Chondrocyte (in vitro differentiated cells): ENCODE data around the gene FBXO42. TPM values are rescaled to one million over a fixed set of nuclear protein-coding genes. Genes with fewer than 3 reads are reported as not detected.
"Not testable (repeated sequence)": the region's sequence is repeated elsewhere in the genome, so short reads cannot be mapped to it uniquely, and the experiment has no call there.

ENCODE experiments used
- DNase-seq: peaks from one replicate; pipeline ENCODE4 v3.0.0; 2021; ENCODE audit warnings: mixed read lengths, low spot score
- H3K27ac Mint-ChIP-seq: one replicate; pipeline ENCODE4 v1.8.0; 2021; ENCODE audit warnings: mild to moderate bottlenecking, moderate library complexity, mixed read lengths; ENCODE audit not compliant: unreplicated experiment
- H3K27me3 Mint-ChIP-seq: 2 replicates; pipeline ENCODE4 v1.8.0; 2021; ENCODE audit warnings: low read depth, mixed read lengths
- H3K36me3 Mint-ChIP-seq: 2 replicates; pipeline ENCODE4 v1.8.0; 2021; ENCODE audit warnings: low read depth, mixed read lengths
- H3K4me1 Mint-ChIP-seq: 2 replicates; pipeline ENCODE4 v1.8.0; 2021; ENCODE audit warnings: low read depth, mild to moderate bottlenecking, mixed read lengths
- H3K4me3 Mint-ChIP-seq: one replicate; pipeline ENCODE4 v1.8.0; 2021; ENCODE audit warnings: mild to moderate bottlenecking, moderate library complexity, mixed read lengths; ENCODE audit not compliant: unreplicated experiment
- H3K9me3 Mint-ChIP-seq: 2 replicates; pipeline ENCODE4 v1.8.0; 2021; ENCODE audit warnings: low read depth, mixed read lengths
- CTCF ChIP-seq: fragments of 200-600 bp; sonication (generic); IDR thresholded peaks from 2 replicates; pipeline ENCODE4 v1.5.0; 2021; ENCODE audit warnings: antibody characterized with exemption, mild to moderate bottlenecking, moderate library complexity
- total RNA-seq: library from RNA; stranded (reverse); gene quantifications from 3 replicates; pipeline ENCODE4 v1.2.1, GENCODE V29; 2021

Gene FBXO42
- total RNA-seq, 1 donor from 2014 or later = 20.9 TPM

GRCh38 chr1:16369821-16370220 is 17.5 kb upstream of the FBXO42 start:
- Mint-ChIP-seq H3K4me3 (no peak overlapping the region), H3K9me3 (no peaks in the 10 kb centered on the region), H3K36me3 (peaks cover 3% of the 10 kb centered on the region), H3K27ac (no peak overlapping the region), H3K27me3 (no peaks in the 10 kb centered on the region), H3K4me1 (peaks cover 54% of the 10 kb centered on the region)
- no peak for TF ChIP-seq CTCF
- no peak for DNase-seq

- Mint-ChIP-seq H3K27me3 (no peaks in the 10 kb centered on the region), H3K9me3 (no peaks in the 10 kb centered on the region), H3K4me3 (peak overlapping the region; percentile 95), H3K27ac (peak overlapping the region; percentile 99), H3K4me1 (peaks cover 44% of the 10 kb centered on the region), H3K36me3 (peaks cover 3% of the 10 kb centered on the region)
- TF ChIP-seq CTCF = no peak
- DNase-seq = no peak
These were observed 15.9 kb upstream of the FBXO42 start for GRCh38 chr1:16367968-16368890.

- peak; percentile 56 for TF ChIP-seq CTCF
- peaks cover 40% of the 10 kb centered on the region for H3K4me1 Mint-ChIP-seq
- no peaks in the 10 kb centered on the region for H3K9me3 Mint-ChIP-seq
- no peaks in the 10 kb centered on the region for H3K27me3 Mint-ChIP-seq
- peak; percentile 91 for DNase-seq
- peak overlapping the region; percentile 95 for H3K4me3 Mint-ChIP-seq
- no peaks in the 10 kb centered on the region for H3K36me3 Mint-ChIP-seq
- peak overlapping the region; percentile 99 for H3K27ac Mint-ChIP-seq
These were observed 15.1 kb upstream of the FBXO42 start for GRCh38 chr1:16367258-16367967.

- DNase-seq = peak; percentile 96
- Mint-ChIP-seq H3K27ac (peak within 1 kb of the TSS; percentile 99), H3K4me1 (peaks cover 34% of the 10 kb centered on the region), H3K4me3 (peak within 1 kb of the TSS; percentile 95), H3K27me3 (no peaks in the 10 kb centered on the region), H3K9me3 (no peaks in the 10 kb centered on the region), H3K36me3 (no peaks in the 10 kb centered on the region)
- no peak for TF ChIP-seq CTCF
These were observed 14.5 kb upstream of the FBXO42 start, which contains the start of gene SZRD1 for GRCh38 chr1:16366722-16367257. Gene SZRD1 (plus strand): TSS chr1:16367242. CDS start chr1:16367258, 16 bp downstream.

- DNase-seq, H3K9me3 Mint-ChIP-seq: not testable (repeated sequence)
These were observed 12.8 kb upstream of the FBXO42 start for GRCh38 chr1:16365146-16365498.

More at GRCh38 chr1:16365146-16365498, 12.8 kb upstream of the FBXO42 start:
- not testable (repeated sequence) for H3K36me3 Mint-ChIP-seq, H3K27me3 Mint-ChIP-seq, H3K4me3 Mint-ChIP-seq
- Mint-ChIP-seq H3K4me1 (peaks cover 26% of the 10 kb centered on the region), H3K27ac (peak overlapping the region; percentile 17)
